ENCODE data around the gene ZNF526. TPM values are rescaled to one million over a fixed set of nuclear protein-coding genes. Genes with fewer than 3 reads are reported as not detected.

The ZNF526 gene
- total RNA-seq, 4 donors from 2014 or later: 4.6 to 7.9 (median 6.8) TPM

DNA sequence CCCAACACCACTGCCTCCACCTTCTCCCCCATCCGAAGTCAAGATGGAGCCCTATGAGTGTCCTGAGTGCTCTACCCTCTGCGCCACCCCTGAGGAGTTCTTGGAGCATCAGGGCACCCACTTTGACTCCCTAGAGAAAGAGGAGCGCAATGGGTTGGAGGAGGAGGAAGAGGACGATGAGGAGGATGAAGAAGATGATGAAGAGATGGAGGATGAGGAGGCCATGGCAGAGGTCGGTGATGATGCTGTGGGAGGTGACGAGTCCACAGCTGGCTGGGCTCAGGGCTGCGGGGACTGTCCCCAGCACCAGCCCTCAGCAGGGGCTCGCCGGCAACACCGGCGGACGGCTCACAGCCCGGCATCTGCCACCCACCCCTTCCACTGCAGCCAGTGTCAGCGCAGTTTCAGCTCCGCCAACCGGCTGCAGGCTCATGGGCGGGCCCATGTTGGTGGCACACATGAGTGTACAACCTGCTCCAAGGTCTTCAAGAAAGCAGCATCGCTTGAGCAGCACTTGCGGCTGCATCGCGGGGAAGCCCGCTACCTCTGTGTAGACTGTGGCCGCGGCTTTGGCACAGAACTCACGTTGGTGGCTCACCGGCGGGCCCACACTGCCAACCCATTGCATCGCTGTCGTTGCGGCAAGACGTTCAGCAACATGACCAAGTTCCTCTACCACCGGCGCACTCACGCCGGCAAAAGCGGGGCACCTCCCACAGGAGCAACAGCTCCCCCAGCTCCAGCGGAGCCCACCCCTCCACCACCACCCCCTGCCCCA is 5.0 kb downstream of the ZNF526 start:
- TF ChIP-seq, protein P1, sequence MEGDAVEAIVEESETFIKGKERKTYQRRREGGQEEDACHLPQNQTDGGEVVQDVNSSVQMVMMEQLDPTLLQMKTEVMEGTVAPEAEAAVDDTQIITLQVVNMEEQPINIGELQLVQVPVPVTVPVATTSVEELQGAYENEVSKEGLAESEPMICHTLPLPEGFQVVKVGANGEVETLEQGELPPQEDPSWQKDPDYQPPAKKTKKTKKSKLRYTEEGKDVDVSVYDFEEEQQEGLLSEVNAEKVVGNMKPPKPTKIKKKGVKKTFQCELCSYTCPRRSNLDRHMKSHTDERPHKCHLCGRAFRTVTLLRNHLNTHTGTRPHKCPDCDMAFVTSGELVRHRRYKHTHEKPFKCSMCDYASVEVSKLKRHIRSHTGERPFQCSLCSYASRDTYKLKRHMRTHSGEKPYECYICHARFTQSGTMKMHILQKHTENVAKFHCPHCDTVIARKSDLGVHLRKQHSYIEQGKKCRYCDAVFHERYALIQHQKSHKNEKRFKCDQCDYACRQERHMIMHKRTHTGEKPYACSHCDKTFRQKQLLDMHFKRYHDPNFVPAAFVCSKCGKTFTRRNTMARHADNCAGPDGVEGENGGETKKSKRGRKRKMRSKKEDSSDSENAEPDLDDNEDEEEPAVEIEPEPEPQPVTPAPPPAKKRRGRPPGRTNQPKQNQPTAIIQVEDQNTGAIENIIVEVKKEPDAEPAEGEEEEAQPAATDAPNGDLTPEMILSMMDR (IDR thresholded peaks at IDR 0.05): no peak
- TF ChIP-seq POLR2A (IDR thresholded peaks at IDR 0.05): no peak
- intact Hi-C loops (cut with DNase I): no loop called here
- no peaks in the 10 kb centered on the region for H3K27me3 ChIP-seq
- no peak overlapping the region for H3K27ac ChIP-seq
- no peaks in the 10 kb centered on the region for H3K9me3 ChIP-seq
- no peak for DNase-seq
- H3K4me1 ChIP-seq: peaks cover 7 to 10% of the 10 kb centered on the region in 2 donors
- peaks cover 39% of the 10 kb centered on the region in 2 donors for H3K36me3 ChIP-seq
- no peak overlapping the region for H3K4me3 ChIP-seq (replicated peaks in 1 of 3)
- WGBS, 2 donors: 93 to 95% methylated on average over 29 to 31 of the region's 37 CpGs

DNA sequence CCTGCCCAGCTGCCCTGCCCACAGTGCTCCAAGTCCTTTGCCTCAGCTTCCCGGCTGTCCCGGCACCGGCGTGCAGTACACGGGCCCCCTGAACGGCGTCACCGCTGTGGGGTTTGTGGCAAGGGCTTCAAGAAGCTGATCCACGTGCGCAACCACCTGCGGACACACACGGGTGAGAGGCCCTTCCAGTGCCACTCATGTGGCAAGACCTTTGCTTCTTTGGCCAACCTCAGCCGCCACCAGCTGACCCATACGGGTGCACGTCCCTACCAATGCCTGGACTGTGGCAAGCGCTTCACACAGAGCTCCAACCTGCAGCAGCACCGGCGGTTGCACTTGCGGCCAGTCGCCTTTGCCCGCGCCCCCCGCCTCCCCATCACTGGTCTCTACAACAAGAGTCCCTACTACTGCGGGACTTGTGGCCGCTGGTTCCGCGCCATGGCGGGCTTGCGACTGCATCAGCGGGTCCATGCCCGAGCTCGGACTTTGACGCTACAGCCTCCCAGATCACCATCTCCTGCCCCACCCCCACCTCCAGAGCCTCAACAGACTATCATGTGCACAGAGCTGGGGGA is 5.7 kb downstream of the ZNF526 start:
- Histone ChIP-seq H3K4me1 (peaks cover 4 to 8% of the 10 kb centered on the region in 2 donors), H3K36me3 (peaks cover 46% of the 10 kb centered on the region in 2 donors), H3K4me3 (replicated peaks in 1 of 3) (no peak overlapping the region), H3K27ac (no peak overlapping the region), H3K9me3 (no peaks in the 10 kb centered on the region), H3K27me3 (no peaks in the 10 kb centered on the region)
- WGBS, 2 donors: 96 to 97% methylated on average over 25 to 33 of the region's 33 CpGs
- no peak for DNase-seq
- TF ChIP-seq, protein P1 (IDR thresholded peaks at IDR 0.05): no peak
- no peak for TF ChIP-seq POLR2A (IDR thresholded peaks at IDR 0.05)
- intact Hi-C loops (cut with DNase I): no loop called here

DNA sequence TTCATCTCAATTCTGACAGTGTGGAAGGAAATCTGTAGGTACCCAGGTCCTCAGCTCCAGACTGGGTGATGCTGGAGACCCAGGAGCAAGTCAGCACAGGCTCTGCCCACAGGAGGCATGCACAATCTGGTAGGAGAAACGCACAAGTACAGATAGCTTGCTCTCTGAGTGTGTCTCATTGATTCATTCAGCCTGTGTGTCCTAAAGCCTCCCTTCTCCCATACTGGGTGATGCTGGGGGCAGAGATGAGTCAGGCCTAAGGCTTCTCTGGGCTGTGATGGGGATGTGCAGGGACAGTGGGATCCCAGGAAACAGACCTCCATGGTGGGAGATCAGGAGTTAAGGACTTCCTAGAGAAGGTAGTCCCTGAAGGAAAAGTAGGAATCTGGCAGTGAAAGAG is 6.8 kb downstream of the ZNF526 start:
- no peak overlapping the region for H3K27ac ChIP-seq
- intact Hi-C loops (cut with DNase I): no loop called here
- TF ChIP-seq POLR2A (IDR thresholded peaks at IDR 0.05): no peak
- TF ChIP-seq, protein P1 (IDR thresholded peaks at IDR 0.05): no peak
- peaks cover 55 to 57% of the 10 kb centered on the region in 2 donors for H3K36me3 ChIP-seq
- H3K9me3 ChIP-seq: no peaks in the 10 kb centered on the region
- 89 to 100% methylated on average over 1 of the region's 1 CpG for WGBS, 2 donors
- no peaks in the 10 kb centered on the region for H3K27me3 ChIP-seq
- H3K4me3 ChIP-seq (replicated peaks in 1 of 3): no peak overlapping the region
- H3K4me1 ChIP-seq: no peaks in the 10 kb centered on the region
- no peak for DNase-seq

DNA sequence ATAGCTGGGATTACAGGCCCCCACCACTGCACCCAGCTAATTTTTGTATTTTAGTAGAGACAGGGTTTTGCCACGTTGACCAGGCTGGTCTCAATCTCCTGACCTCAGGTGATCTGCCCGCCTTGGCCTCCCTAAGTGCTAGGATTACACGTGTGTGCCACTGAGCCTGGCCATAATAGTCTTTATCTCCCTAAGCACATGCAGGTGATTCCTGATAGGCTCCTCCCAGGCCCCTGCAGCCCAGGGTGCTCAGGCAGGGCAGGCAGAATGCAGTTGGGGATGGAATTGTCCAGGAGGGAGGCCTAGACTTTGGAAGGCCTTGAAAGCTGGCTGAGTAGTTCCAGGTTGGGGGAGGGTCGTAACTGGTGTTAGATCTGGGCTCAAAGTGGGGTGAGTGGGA is 8.5 kb downstream of the ZNF526 start:
- WGBS, 2 donors: 88 to 90% methylated on average over 4 of the region's 4 CpGs

More for the DNA sequence above, 8.5 kb downstream of the ZNF526 start:
- no peak overlapping the region for H3K4me3 ChIP-seq (replicated peaks in 1 of 3)
- intact Hi-C loops (cut with DNase I): no loop called here
- H3K4me1 ChIP-seq: no peaks in the 10 kb centered on the region
- DNase-seq: no peak
- peaks cover 71 to 73% of the 10 kb centered on the region in 2 donors for H3K36me3 ChIP-seq
- no peaks in the 10 kb centered on the region for H3K9me3 ChIP-seq
- H3K27me3 ChIP-seq: no peaks in the 10 kb centered on the region
- no peak for TF ChIP-seq POLR2A (IDR thresholded peaks at IDR 0.05)
- TF ChIP-seq, protein P1 (IDR thresholded peaks at IDR 0.05): no peak
- no peak overlapping the region for H3K27ac ChIP-seq
